AG09319 (cell line): ENCODE results near the gene SYAP1.

Experiments used
- DNase-seq: peaks from one replicate; pipeline ENCODE4 v3.0.0-alpha.2; 2010; ENCODE audit warnings: low read depth; ENCODE audit errors: extremely low read depth
- CTCF ChIP-seq: IDR thresholded peaks from 2 replicates; pipeline ENCODE4 v1.5.1; 2011; ENCODE audit warnings: low read depth, mild to moderate bottlenecking, inconsistent platforms, low read length, moderate library complexity

The SYAP1 gene

GRCh38 chrX:16727637-16728036 lies 8.2 kb downstream of the SYAP1 start:
- no peak for TF ChIP-seq CTCF
- DNase-seq: no peak

DNA sequence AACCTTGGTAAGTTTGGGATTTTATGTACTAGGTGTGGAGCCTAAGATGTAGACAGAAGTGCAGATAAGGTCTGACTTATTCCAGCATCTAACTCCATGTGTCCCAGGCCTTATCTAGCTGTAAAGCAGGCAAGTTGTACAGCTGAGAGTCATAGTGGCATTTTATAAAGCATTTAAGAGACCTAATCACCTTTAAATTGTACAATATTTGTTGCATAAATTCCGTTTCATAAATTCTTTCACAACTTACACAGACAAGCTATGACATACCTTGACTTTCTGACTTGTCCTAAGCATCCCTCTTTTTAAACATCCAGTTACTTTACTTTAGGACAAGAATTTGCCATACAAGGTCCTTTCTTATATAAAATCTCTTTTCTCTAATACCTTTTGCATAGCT lies 11.0 kb downstream of the SYAP1 start:
- no peak for TF ChIP-seq CTCF
- no peak for DNase-seq

DNA sequence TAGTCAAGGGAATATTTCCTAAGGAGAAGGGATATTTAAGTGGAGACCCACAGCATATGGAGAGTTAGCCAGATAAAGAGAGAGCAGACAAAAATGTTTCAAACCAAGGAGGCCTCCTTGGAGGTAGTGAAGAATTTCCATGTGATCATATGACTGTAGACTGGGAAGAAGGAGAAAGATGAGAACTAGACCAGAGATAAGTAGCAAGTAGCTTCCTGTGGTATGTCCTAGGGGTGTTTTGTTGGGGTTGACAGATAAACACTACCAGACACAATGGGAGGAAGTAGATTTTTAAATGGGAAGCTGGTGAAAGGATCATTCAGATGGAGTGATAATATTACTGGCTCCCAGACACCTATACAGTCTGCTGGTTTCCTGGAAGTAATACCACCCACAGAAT lies 13.6 kb downstream of the SYAP1 start:
- no peak for TF ChIP-seq CTCF
- no peak for DNase-seq

DNA sequence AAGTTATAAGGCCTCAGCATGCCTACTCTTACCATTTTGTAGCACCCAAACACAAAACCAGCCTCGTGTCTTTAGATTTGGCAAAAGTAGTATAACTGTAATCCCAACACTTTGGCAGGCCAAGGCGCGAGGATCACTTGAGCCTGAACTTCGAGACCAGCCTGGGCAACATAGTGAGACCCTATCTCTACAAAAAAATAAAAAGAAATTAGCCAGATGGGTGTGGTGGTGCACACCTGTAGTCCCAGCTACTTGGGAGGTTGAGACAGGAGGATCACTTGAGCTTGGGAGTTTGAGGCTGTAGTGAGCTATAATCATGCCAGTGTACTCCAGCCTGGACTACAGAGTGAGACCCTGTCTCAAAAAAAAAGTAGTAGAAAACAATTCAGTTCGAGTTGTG lies 17.6 kb downstream of the SYAP1 start:
- no peak for TF ChIP-seq CTCF

GRCh38 chrX:16739574-16739973 lies 20.2 kb downstream of the SYAP1 start:
- TF ChIP-seq CTCF: no peak

More for the DNA sequence above, 17.6 kb downstream of the SYAP1 start:
- DNase-seq: no peak

DNA sequence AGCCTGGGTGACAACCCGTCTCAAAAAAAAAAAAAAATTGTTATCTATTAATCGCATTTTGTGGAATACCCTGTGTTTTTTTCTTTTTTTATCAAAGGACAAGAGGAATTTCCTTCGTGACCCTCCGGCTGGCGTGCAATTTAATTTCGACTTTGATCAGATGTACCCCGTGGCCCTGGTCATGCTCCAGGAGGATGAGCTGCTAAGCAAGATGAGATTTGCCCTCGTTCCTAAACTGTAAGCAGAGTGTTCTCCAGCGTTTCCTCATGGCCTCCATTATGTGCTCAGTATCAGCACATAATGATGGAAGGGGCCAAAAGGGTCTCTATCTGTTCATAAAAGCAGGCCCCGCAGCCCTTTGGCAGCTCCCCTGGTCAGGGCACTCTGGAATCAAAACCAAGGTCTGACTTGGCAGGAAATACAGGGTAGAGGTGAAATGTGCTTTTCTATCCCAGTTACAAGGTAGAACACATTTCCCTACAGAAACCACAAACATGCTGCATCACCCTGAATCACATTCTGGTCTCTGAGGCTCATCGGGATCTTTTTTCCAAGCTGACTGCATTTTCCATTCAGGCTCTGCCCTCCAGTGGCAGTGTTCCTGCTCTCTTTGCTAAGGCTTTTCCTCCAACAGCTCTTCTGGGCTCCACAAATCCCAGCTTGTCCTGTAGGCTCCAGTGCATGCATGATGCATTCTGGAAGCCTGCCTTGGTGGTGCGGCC lies 24.4 kb downstream of the SYAP1 start:
- DNase-seq: no peak
- peak; percentile 10 for TF ChIP-seq CTCF

More at GRCh38 chrX:16739574-16739973, 20.2 kb downstream of the SYAP1 start:
- DNase-seq: no peak

DNA sequence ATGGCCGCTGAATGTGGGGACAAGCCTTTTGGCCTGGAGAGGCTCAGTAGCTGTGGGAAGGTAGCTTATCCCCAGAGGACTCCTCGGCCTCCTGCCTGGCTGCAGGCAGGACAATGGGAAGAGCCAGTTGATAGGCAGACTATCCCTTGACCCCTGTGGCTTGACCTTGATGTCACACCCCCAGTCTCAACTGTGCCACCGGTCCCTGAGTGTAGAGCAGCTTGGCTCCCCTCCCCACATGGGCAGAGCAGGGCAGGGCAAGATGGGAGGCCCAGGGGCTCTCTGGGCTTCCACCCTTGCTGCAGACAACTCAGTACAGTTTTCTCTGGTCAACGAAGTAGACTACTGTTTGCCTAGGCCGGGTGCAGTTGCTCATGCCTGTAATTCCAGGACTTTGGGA lies 25.7 kb downstream of the SYAP1 start:
- no peak for TF ChIP-seq CTCF
- no peak for DNase-seq
